HG03039 (cell line): ENCODE measurements around the gene ZFP69.
A peak's percentile ranks its signal among the peaks of the same experiment; 100 is the strongest.

Source experiments
- ATAC-seq: cut with Tn5 transposase; IDR thresholded peaks from one replicate; pipeline ENCODE4 v1.9.1; 2021; ENCODE audit warnings: mild to moderate bottlenecking, moderate library complexity; ENCODE audit not compliant: unreplicated experiment

Gene ZFP69

GRCh38 chr1:40508375-40509341 lies 31.6 kb downstream of the ZFP69 start, which contains the start of gene EXO5:
EXO5 (plus strand) TSS chr1:40508767; CDS start chr1:40514545, 5,778 bp downstream.
- peak; percentile 82 for ATAC-seq

- no peak for ATAC-seq
Measured at GRCh38 chr1:40519517-40519916, 42.4 kb downstream of the ZFP69 start.

- ATAC-seq = no peak
Measured at GRCh38 chr1:40530735-40531380, 53.8 kb downstream of the ZFP69 start.

GRCh38 chr1:40531381-40532061 lies 54.4 kb downstream of the ZFP69 start, which contains the start of gene ZNF684:
ZNF684 (plus strand) TSS chr1:40531637; CDS start chr1:40533167, 1,530 bp downstream.
- peak; percentile 90 for ATAC-seq

GRCh38 chr1:40532062-40532389 lies 54.9 kb downstream of the ZFP69 start:
- no peak for ATAC-seq

- no peak for ATAC-seq
Measured at GRCh38 chr1:40532844-40533424, 55.8 kb downstream of the ZFP69 start.

GRCh38 chr1:40534589-40534988 lies 57.5 kb downstream of the ZFP69 start:
- ATAC-seq = no peak

- ATAC-seq = no peak
Measured at GRCh38 chr1:40535732-40536131, 58.6 kb downstream of the ZFP69 start.

- no peak for ATAC-seq
Measured at GRCh38 chr1:40539338-40539737, 62.2 kb downstream of the ZFP69 start.
